HCT116 (cell line): ENCODE results near the gene HK2. TPM values are rescaled to one million over a fixed set of nuclear protein-coding genes. Genes with fewer than 3 reads are reported as not detected.
"Not testable (repeated sequence)": the region's sequence is repeated elsewhere in the genome, so short reads cannot be mapped to it uniquely, and the experiment has no call there.

ENCODE experiments used
- ATAC-seq: fragments of 200-7000 bp; cut with Tn5 transposase; 2 replicates; pipeline ENCODE4 v1.9.1; 2020; ENCODE audit warnings: mild to moderate bottlenecking, moderate library complexity
- BruUV-seq: library from RNA; stranded (reverse); fragments of 400-500 nt; replicated peaks from 2 replicates; lab custom pipeline; 2021; lab: Mats Ljungman, UMichigan
- CTCF ChIA-PET: fragments of 300-600 bp; sonication (Branson Sonifier 250); formaldehyde crosslinking; loops from one replicate; lab custom pipeline; 2021; ENCODE audit warnings: antibody characterized with exemption; lab: Charles Lee
- POLR2A ChIA-PET: fragments of 300-600, 350-600 bp; sonication (Branson Sonifier 250); formaldehyde crosslinking; loops from one replicate; lab custom pipeline; 2021; ENCODE audit warnings: antibody characterized with exemption; lab: Charles Lee
- RAD21 ChIA-PET, 2 experiments: fragments of 300-600 bp; sonication (Branson Sonifier 250); formaldehyde crosslinking; loops; one replicate each; lab custom pipeline; 2023; ENCODE audit warnings: low total read pairs in 2 of 2; ENCODE audit not compliant: uncharacterized antibody in 2 of 2, unreplicated experiment in 2 of 2, low non-redundant PET in 1 of 2; lab: Charles Lee
- DNase-seq: peaks from one replicate; pipeline ENCODE4 v3.0.0-alpha.2; 2010; ENCODE audit warnings: low read depth, low spot score
- H2AFZ ChIP-seq: fragments of 200-600 bp; shearing (Covaris generic), sonication (generic); 2 replicates; pipeline ENCODE4 v1.6.1; 2017; ENCODE audit warnings: low read depth, mixed run types, mixed read lengths, antibody characterized with exemption, low read length; ENCODE audit not compliant: poor library complexity, severe bottlenecking
- H3K27ac ChIP-seq: 2 replicates; pipeline ENCODE4 v1.5.1; 2012; ENCODE audit warnings: low read depth, low read length
- H3K27me3 ChIP-seq: fragments of 200-600 bp; sonication (generic); 2 replicates; pipeline ENCODE4 v1.6.1; 2016; ENCODE audit warnings: mixed run types, low read length, mixed read lengths; ENCODE audit not compliant: insufficient read depth
- H3K36me3 ChIP-seq, 2 experiments: fragments of 200-500 bp in 1 of 2; fragments of 200-600 bp in 1 of 2; sonication (Bioruptor generic) in 1 of 2; sonication (generic) in 1 of 2; 2 replicates each; pipeline versions ENCODE4 v1.5.1 to v1.6.1; 2014 to 2016; ENCODE audit warnings: low read length in 2 of 2, inconsistent platforms in 1 of 2, mixed read lengths in 1 of 2, mixed run types in 1 of 2; ENCODE audit not compliant: insufficient read depth in 2 of 2, control insufficient read depth in 1 of 2
- H3K4me1 ChIP-seq, 2 experiments: fragments of 200-600 bp in 1 of 2; sonication (generic) in 1 of 2; 2 replicates each; pipeline versions ENCODE4 v1.5.1 to v1.6.1; 2012 to 2017; ENCODE audit warnings: low read length in 2 of 2, inconsistent platforms in 1 of 2, mild to moderate bottlenecking in 1 of 2, mixed read lengths in 1 of 2, mixed run types in 1 of 2, moderate library complexity in 1 of 2; ENCODE audit not compliant: insufficient read depth in 2 of 2, control insufficient read depth in 1 of 2
- H3K4me2 ChIP-seq: fragments of 200-600 bp; sonication (generic); 2 replicates; pipeline ENCODE4 v1.6.1; 2017; ENCODE audit warnings: mixed run types, low read length, mixed read lengths
- H3K4me3 ChIP-seq, 2 experiments: fragments of 200-600 bp in 1 of 2; sonication (generic) in 1 of 2; replicated peaks in 1 of 2; 2 replicates each; pipeline ENCODE4 v1.5.1; 2011 to 2016; ENCODE audit warnings: low read length in 2 of 2, control low read depth in 1 of 2, low read depth in 1 of 2, mild to moderate bottlenecking in 1 of 2, mixed read lengths in 1 of 2, mixed run types in 1 of 2
- H3K79me2 ChIP-seq: fragments of 200-600 bp; sonication (generic); 2 replicates; pipeline ENCODE4 v1.6.1; 2017; ENCODE audit warnings: mild to moderate bottlenecking, mixed run types, low read length, moderate library complexity, mixed read lengths; ENCODE audit not compliant: insufficient read depth
- H3K9ac ChIP-seq: fragments of 200-600 bp; sonication (generic); 2 replicates; pipeline ENCODE4 v1.6.1; 2016; ENCODE audit warnings: low read length, mixed read lengths
- H3K9me2 ChIP-seq: fragments of 200-600 bp; sonication (generic), shearing (Covaris generic); 2 replicates; pipeline ENCODE4 v1.6.1; 2017; ENCODE audit warnings: mixed run types, mild to moderate bottlenecking, moderate library complexity; ENCODE audit not compliant: insufficient read depth
- H3K9me3 ChIP-seq, 2 experiments: fragments of 200-500 bp in 1 of 2; fragments of 200-600 bp in 1 of 2; sonication (Bioruptor generic) in 1 of 2; sonication (generic) in 1 of 2; 2 replicates each; pipeline ENCODE4 v1.6.1; 2014 to 2017; ENCODE audit warnings: low read length in 2 of 2, mixed read lengths in 2 of 2, inconsistent platforms in 1 of 2, low read depth in 1 of 2, mild to moderate bottlenecking in 1 of 2, mixed run types in 1 of 2, moderate library complexity in 1 of 2; ENCODE audit not compliant: control insufficient read depth in 1 of 2, insufficient read depth in 1 of 2
- H4K20me1 ChIP-seq: fragments of 200-600 bp; sonication (generic), shearing (Covaris generic); 2 replicates; pipeline ENCODE4 v1.6.1; 2017; ENCODE audit warnings: mixed run types, mild to moderate bottlenecking, moderate library complexity; ENCODE audit not compliant: insufficient read depth
- CTCF ChIP-seq, 3 experiments: fragments of 200-600 bp in 1 of 3; sonication (generic) in 1 of 3; IDR thresholded peaks in 2 of 3; conservative IDR thresholded peaks in 1 of 3; 2 replicates each; pipeline ENCODE4 v1.5.1; 2012 to 2017; ENCODE audit warnings: low read depth in 2 of 3, low read length in 2 of 3, antibody characterized with exemption in 1 of 3, borderline replicate concordance in 1 of 3, control low read depth in 1 of 3, mild to moderate bottlenecking in 1 of 3, mixed read lengths in 1 of 3, mixed run types in 1 of 3, moderate library complexity in 1 of 3; ENCODE audit not compliant: insufficient read depth in 1 of 3
- ELF1 ChIP-seq: IDR thresholded peaks from 2 replicates; pipeline ENCODE4 v1.6.1; 2012; ENCODE audit warnings: low read depth, borderline replicate concordance
- FOSL1 ChIP-seq: IDR thresholded peaks from 2 replicates; pipeline ENCODE4 v1.6.1; 2012; ENCODE audit warnings: low read depth
- POLR2A ChIP-seq: IDR thresholded peaks from 2 replicates; pipeline ENCODE4 v1.7.0; 2011; ENCODE audit warnings: borderline replicate concordance; ENCODE audit not compliant: insufficient read depth, insufficient read length; ENCODE audit errors: extremely low read depth
- POLR2AphosphoS5 ChIP-seq: IDR thresholded peaks from 2 replicates; pipeline ENCODE4 v1.6.1; 2011; ENCODE audit warnings: mild to moderate bottlenecking, low read depth, low read length, moderate library complexity
- TCF7L2 ChIP-seq: IDR thresholded peaks from 2 replicates; pipeline ENCODE4 v1.7.0; 2011; ENCODE audit warnings: borderline replicate concordance, inconsistent platforms; ENCODE audit not compliant: insufficient read depth, insufficient read length; ENCODE audit errors: extremely low read depth
- YY1 ChIP-seq: IDR thresholded peaks from 2 replicates; pipeline ENCODE4 v1.6.1; 2011; ENCODE audit warnings: low read length, low read depth, moderate library complexity, mild to moderate bottlenecking; ENCODE audit not compliant: insufficient replicate concordance; ENCODE audit errors: extremely low read depth
- ZBTB33 ChIP-seq: IDR thresholded peaks from 2 replicates; pipeline ENCODE4 v1.6.1; 2011; ENCODE audit warnings: mild to moderate bottlenecking, low read length, moderate library complexity; ENCODE audit not compliant: insufficient replicate concordance; ENCODE audit errors: extremely low read depth
- ZFX ChIP-seq: fragments of 450-650 bp; IDR thresholded peaks from 2 replicates; pipeline ENCODE4 v1.6.1; 2017
- intact Hi-C: fragments of 100-400 bp; cut with micrococcal nuclease; formaldehyde crosslinking; loops from 2 replicates; pipeline ENCODE4 v1.10.0; 2022
- total RNA-seq: library from RNA; stranded (reverse); gene quantifications from one replicate; pipeline ENCODE4 v1.2.1, GENCODE V29; 2021; ENCODE audit not compliant: unreplicated experiment
- TF ChIP-seq, protein P1 (sequence below): IDR thresholded peaks from 2 replicates; pipeline ENCODE4 v1.6.1; 2012

The HK2 gene
- total RNA-seq, 1 experiment from 2014 or later, result 42.5 TPM

DNA sequence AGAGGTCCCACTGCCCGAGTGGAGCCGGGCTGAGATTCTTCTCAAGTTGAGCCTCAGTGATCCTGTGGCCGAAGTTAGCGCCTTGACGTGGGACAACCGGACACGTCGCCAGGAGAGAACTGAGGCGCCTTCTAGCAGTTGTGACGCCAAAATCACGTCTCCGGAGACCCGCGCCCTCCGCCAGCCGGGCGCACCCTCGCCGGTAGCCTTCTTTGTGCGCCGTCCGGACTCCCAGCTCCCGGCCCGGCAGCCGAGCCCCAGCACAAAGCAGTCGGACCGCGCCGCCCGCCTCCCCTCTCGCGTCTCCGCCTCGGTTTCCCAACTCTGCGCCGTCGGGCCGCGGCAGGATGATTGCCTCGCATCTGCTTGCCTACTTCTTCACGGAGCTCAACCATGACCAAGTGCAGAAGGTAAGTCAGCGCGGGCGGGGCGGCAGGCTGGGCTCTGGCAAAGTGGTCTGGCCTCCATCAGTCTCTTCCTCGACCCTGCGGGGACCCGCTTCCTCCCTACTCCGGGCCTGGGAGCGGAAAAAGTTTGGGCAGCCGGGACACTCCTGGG lies 386 bp downstream of the HK2 start:
- peak overlapping the region; percentile 96 for H3K9ac ChIP-seq
- H3K4me1 ChIP-seq, result peaks cover 14 to 32% of the 10 kb centered on the region in 2 experiments; a peak in 3 of 4 replicates
- H3K79me2 ChIP-seq, result peaks cover 50% of the 10 kb centered on the region
- DNase-seq, H2AFZ ChIP-seq, H3K36me3 ChIP-seq, H4K20me1 ChIP-seq, H3K9me2 ChIP-seq, H3K9me3 ChIP-seq, RAD21 ChIA-PET, H3K27me3 ChIP-seq: not testable (repeated sequence)
- peak; percentile 15 for ATAC-seq
- peak; percentile 14 for TF ChIP-seq POLR2A
- CTCF ChIA-PET, result interaction anchor here (1.1 to 1.6 kb wide), 2 partner anchors 9 to 119 kb away, joined by 3 to 5 read pairs; no protein-coding TSS in a partner anchor
- intact Hi-C loops, result loop anchor here (1.0 kb wide), 1 partner anchor 119 kb away; no protein-coding TSS in a partner anchor
- POLR2A ChIA-PET, result interaction anchor here (1.6 kb wide), 1 partner anchor 10 kb away, joined by 6 read pairs; no protein-coding TSS in a partner anchor
- H3K4me2 ChIP-seq, result peak overlapping the region; percentile 94
- H3K27ac ChIP-seq, result peak overlapping the region; percentile 73
- peak overlapping the region; percentile 91 to 92 for H3K4me3 ChIP-seq
- TSS peak; percentile 61 for BruUV-seq

DNA sequence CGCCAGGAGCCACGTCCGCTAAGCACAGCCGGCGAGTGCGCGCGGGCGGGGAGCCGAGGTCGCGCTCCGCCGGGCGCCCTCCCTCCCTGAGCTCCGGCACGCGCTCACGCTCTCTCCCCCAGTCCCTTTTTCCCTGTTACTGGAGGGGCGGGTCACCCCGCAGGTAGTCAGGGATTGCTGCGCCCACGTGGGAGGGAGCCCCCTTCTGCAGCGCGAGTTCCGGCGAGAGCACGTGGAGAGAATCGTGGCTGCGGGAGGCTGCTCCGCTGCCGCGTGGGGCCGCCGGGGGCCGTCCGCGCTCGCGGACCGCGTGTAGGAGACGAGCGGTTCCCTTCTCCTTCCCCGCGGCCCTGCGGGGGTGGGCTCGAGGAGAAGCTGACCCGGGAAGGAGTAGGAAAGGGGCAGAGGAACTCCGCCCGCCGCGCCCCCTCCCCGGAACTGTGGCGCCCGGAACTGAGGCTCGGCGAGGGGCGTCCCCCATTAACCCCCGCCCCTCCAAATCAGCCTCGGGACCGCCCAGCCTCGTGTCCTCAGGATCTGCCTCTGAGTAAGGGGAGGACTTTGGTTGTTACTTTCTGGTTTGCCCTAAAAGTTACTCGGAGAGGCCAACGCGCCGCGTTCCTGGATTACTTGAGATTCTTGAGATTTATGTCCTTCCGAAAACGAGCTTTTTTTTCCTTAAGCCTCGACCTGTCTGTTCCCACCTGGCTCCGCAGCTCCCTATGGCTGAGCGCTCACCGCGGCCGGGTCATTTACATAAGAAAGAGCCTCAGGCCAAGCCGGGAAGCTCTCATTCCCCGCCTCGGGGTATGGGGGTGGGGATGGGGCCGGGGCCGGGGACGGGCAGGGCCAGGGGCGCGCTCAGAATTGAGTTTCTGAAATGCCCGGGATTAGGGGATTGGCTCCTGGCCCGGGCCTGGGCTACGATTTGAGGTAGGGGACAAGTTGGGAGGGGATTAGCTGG lies 1.1 kb downstream of the HK2 start:
- ChIA-PET POLR2A (interaction anchor here (1.5 to 1.6 kb wide), 2 partner anchors 9 to 28 kb away, joined by 5 to 6 read pairs; no protein-coding TSS in a partner anchor), RAD21 (interaction anchor here in 1 of 2 experiments (0.6 kb wide), 1 partner anchor 369 kb away, joined by 3 read pairs; no protein-coding TSS in a partner anchor), CTCF (interaction anchor here (0.8 to 3.0 kb wide), 5 partner anchors 9 to 121 kb away, joined by 3 to 19 read pairs (median 4); no protein-coding TSS in a partner anchor)
- Histone ChIP-seq H3K27ac (peak overlapping the region; percentile 73), H3K36me3 (peaks cover 0 to 4% of the 10 kb centered on the region in 2 experiments; a peak in 1 of 4 replicates), H4K20me1 (peaks cover 6% of the 10 kb centered on the region; the same call in 1 of the 2 replicates), H3K4me1 (peaks cover 14 to 32% of the 10 kb centered on the region in 2 experiments; a peak in 3 of 4 replicates), H3K4me2 (peak overlapping the region; percentile 94), H3K9me2 (no peaks in the 10 kb centered on the region), H3K27me3 (no peaks in the 10 kb centered on the region), H3K79me2 (peaks cover 54% of the 10 kb centered on the region), H3K4me3 (peak overlapping the region; percentile 91 to 92), H2AFZ (no peak overlapping the region), H3K9ac (peak overlapping the region; percentile 96), H3K9me3 (no peaks in the 10 kb centered on the region)
- no TSS peak for BruUV-seq
- intact Hi-C loops, result loop anchor here (1.0 kb wide), 2 partner anchors 30 to 120 kb away; no protein-coding TSS in a partner anchor
- ATAC-seq (peak; percentile 65), DNase-seq (no peak)
- TF ChIP-seq FOSL1 (no peak), ELF1 (no peak), POLR2AphosphoS5 (peak; percentile 27; the same call in 1 of the 2 replicates), ZBTB33 (no peak), CTCF (IDR thresholded peaks at IDR 0.05 in 2 of 3, conservative IDR thresholded peaks at IDR 0.05 in 1 of 3; ENCODE audit: borderline replicate concordance in 1 of 3, insufficient read depth in 1 of 3, low read depth in 2 of 3, low read length in 2 of 3) (no peak), YY1 (no peak), POLR2A (no peak), TCF7L2 (no peak), ZFX (peak; percentile 17; the same call in 1 of the 2 replicates)
- TF ChIP-seq, protein P1, sequence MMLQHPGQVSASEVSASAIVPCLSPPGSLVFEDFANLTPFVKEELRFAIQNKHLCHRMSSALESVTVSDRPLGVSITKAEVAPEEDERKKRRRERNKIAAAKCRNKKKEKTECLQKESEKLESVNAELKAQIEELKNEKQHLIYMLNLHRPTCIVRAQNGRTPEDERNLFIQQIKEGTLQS, result no peak
